HL-60/S4 treated with retinoic acid at 250 ng/mL for 4 days and 3 days (cell line): Measurements from ENCODE around the gene ZFAND6.
"Not testable (repeated sequence)": the region's sequence is repeated elsewhere in the genome, so short reads cannot be mapped to it uniquely, and the experiment has no call there.

Experiments
- in situ Hi-C: fragments of 300-500 bp; cut with MboI; formaldehyde crosslinking; loops from 2 replicates; pipeline ENCODE4 v1.7.0; 2022; ENCODE audit warnings: low sequenced_read_pairs

The ZFAND6 gene

GRCh38 chr15:80058851-80059785 is at the start of gene ZFAND6:
Gene ZFAND6, plus strand, starts transcription at chr15:80059676. Its CDS starts 60,669 bp downstream, at chr15:80120345.
- in situ Hi-C loops, result no loop called here

- in situ Hi-C loops, result no loop called here
Observed at GRCh38 chr15:80010131-80010673, 49.3 kb upstream of the ZFAND6 start.

GRCh38 chr15:80011041-80011523 is 48.4 kb upstream of the ZFAND6 start:
- in situ Hi-C loops, result not testable (repeated sequence)

- in situ Hi-C loops, result no loop called here
Observed at GRCh38 chr15:80011596-80011995, 47.9 kb upstream of the ZFAND6 start.

GRCh38 chr15:80012060-80012726 is 47.3 kb upstream of the ZFAND6 start:
- in situ Hi-C loops, result no loop called here

GRCh38 chr15:80014186-80014585 is 45.3 kb upstream of the ZFAND6 start:
- in situ Hi-C loops, result not testable (repeated sequence)

GRCh38 chr15:80015156-80015555 is 44.3 kb upstream of the ZFAND6 start:
- in situ Hi-C loops, result no loop called here

- in situ Hi-C loops, result not testable (repeated sequence)
Observed at GRCh38 chr15:80016506-80016905, 43.0 kb upstream of the ZFAND6 start.

- in situ Hi-C loops, result not testable (repeated sequence)
Observed at GRCh38 chr15:80017139-80017538, 42.3 kb upstream of the ZFAND6 start.

GRCh38 chr15:80019168-80019745 is 40.2 kb upstream of the ZFAND6 start:
- in situ Hi-C loops, result no loop called here

- in situ Hi-C loops, result not testable (repeated sequence)
Observed at GRCh38 chr15:80020149-80020548, 39.3 kb upstream of the ZFAND6 start.

GRCh38 chr15:80020731-80021130 is 38.7 kb upstream of the ZFAND6 start:
- in situ Hi-C loops, result no loop called here

- in situ Hi-C loops, result no loop called here
Observed at GRCh38 chr15:80026310-80026709, 33.2 kb upstream of the ZFAND6 start.

GRCh38 chr15:80026754-80027153 is 32.7 kb upstream of the ZFAND6 start:
- in situ Hi-C loops, result no loop called here

GRCh38 chr15:80028937-80029336 is 30.5 kb upstream of the ZFAND6 start:
- in situ Hi-C loops, result no loop called here

GRCh38 chr15:80031841-80032240 is 27.6 kb upstream of the ZFAND6 start:
- in situ Hi-C loops, result no loop called here

GRCh38 chr15:80034629-80035028 is 24.8 kb upstream of the ZFAND6 start:
- in situ Hi-C loops, result no loop called here

GRCh38 chr15:80036071-80036470 is 23.4 kb upstream of the ZFAND6 start:
- in situ Hi-C loops, result no loop called here

GRCh38 chr15:80041494-80042253 is 17.8 kb upstream of the ZFAND6 start:
- in situ Hi-C loops, result no loop called here

GRCh38 chr15:80042568-80042967 is 16.9 kb upstream of the ZFAND6 start:
- in situ Hi-C loops, result no loop called here
